ENCODE measurements around the gene CCDC51. TPM values are rescaled to one million over a fixed set of nuclear protein-coding genes. Genes with fewer than 3 reads are reported as not detected.

CCDC51 gene
- total and polyA plus RNA-seq, 2 donors (not counting 3 experiments of a cell fraction or from before 2014, with no cell fraction given): 11.2 to 11.3 TPM

GRCh38 chr3:48411041-48411588 is 28.8 kb downstream of the CCDC51 start:
- dilution Hi-C loops (cut with MboI; ENCODE audit: extremely low pct_ligation_motif_present, low sequenced_read_pairs) (no loop called here), intact Hi-C loops (cut with micrococcal nuclease) (no loop called here)
- no peak overlapping the region for H3K9ac ChIP-seq (replicated peaks; ENCODE audit: extremely low read depth, insufficient read depth, low read length)
- FAIRE-seq (no peak), DNase-seq (ENCODE audit: low read depth, low spot score) (no peak)
- POLR2A ChIA-PET: no interaction called here
- no TSS peak for BruUV-seq (replicated peaks)
- no peaks in the 10 kb centered on the region for H3K4me1 ChIP-seq (ENCODE audit: control insufficient read depth, extremely low read depth, insufficient read depth, low read length)
- peaks cover 0 to 40% of the 10 kb centered on the region in 2 experiments for H3K36me3 ChIP-seq (ENCODE audit: control insufficient read depth in 2 of 2, extremely low read depth in 1 of 2, insufficient read depth in 2 of 2, low read length in 2 of 2)
- TF ChIP-seq POLR2A (IDR thresholded peaks at IDR 0.05; ENCODE audit: low read depth, low read length): no peak
- TF ChIP-seq CTCF (IDR thresholded peaks at IDR 0.05; ENCODE audit: extremely low read depth in 1 of 2, insufficient read depth in 1 of 2, low read depth in 1 of 2, low read length in 2 of 2): no peak
- TF ChIP-seq MYC (IDR thresholded peaks at IDR 0.05; ENCODE audit: low read depth, low read length): no peak
- TF ChIP-seq POLR2AphosphoS5 (IDR thresholded peaks at IDR 0.05; ENCODE audit: insufficient read depth, low read depth, low read length): no peak
- no peak for TF ChIP-seq JUN (IDR thresholded peaks at IDR 0.05; ENCODE audit: borderline replicate concordance, insufficient read depth, insufficient read length, low read depth)
- TF ChIP-seq FOS (IDR thresholded peaks at IDR 0.05; ENCODE audit: borderline replicate concordance, insufficient read depth, low read length): no peak
- no peak for TF ChIP-seq EZH2 (IDR thresholded peaks at IDR 0.05; ENCODE audit: borderline replicate concordance, low read depth, low read length, severe bottlenecking)
- TF ChIP-seq GATA2 (IDR thresholded peaks at IDR 0.05; ENCODE audit: insufficient read depth, insufficient read length, low read depth, low read length): no peak
- TF ChIP-seq, protein P1, sequence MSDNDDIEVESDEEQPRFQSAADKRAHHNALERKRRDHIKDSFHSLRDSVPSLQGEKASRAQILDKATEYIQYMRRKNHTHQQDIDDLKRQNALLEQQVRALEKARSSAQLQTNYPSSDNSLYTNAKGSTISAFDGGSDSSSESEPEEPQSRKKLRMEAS (IDR thresholded peaks at IDR 0.05; ENCODE audit: insufficient read depth, insufficient read length): no peak
- no peaks in the 10 kb centered on the region for H3K9me3 ChIP-seq (replicated peaks; ENCODE audit: control insufficient read depth, insufficient read depth, low read length)
- no peaks in the 10 kb centered on the region for H4K20me1 ChIP-seq (replicated peaks; ENCODE audit: control insufficient read depth, extremely low read depth, insufficient read depth, low read length)
- H3K27ac ChIP-seq (ENCODE audit: insufficient read depth, low read depth, low read length): no peak overlapping the region
- no peaks in the 10 kb centered on the region for H3K27me3 ChIP-seq (ENCODE audit: control insufficient read depth in 2 of 2, insufficient read depth in 2 of 2, low read length in 2 of 2)
- H2AFZ ChIP-seq (ENCODE audit: low read depth, low read length): no peak overlapping the region
- no peaks in the 10 kb centered on the region for H3K79me2 ChIP-seq (ENCODE audit: control insufficient read depth, insufficient read depth, low read length)
- H3K9me1 ChIP-seq (replicated peaks; ENCODE audit: control insufficient read depth, extremely low read depth, insufficient read depth, low read length): no peaks in the 10 kb centered on the region
- H3K4me3 ChIP-seq (replicated peaks in 1 of 3; ENCODE audit: insufficient read depth in 1 of 3, low read depth in 1 of 3, low read length in 3 of 3): no peak overlapping the region
- CTCF ChIA-PET: interaction anchor here (2.0 to 4.3 kb wide), 2 partner anchors 10 to 25 kb away, joined by 12 to 13 read pairs; no protein-coding TSS in a partner anchor
- H3K4me2 ChIP-seq (ENCODE audit: insufficient read depth, low read length): no peak overlapping the region
